Occipital lobe (tissue), 2 donors: ENCODE data around the gene MAP7. TPM values are rescaled to one million over a fixed set of nuclear protein-coding genes. Genes with fewer than 3 reads are reported as not detected.

ENCODE experiments used
- DNase-seq: peaks from one replicate; lab custom pipeline; 2025; lab: John Stamatoyannopoulos, UW
- total RNA-seq: library from RNA; depleted of rRNA; stranded (reverse); fragments of >200 nt; gene quantifications from one replicate; pipeline ENCODE4 v1.2.3, GENCODE V29; 2014

The MAP7 gene
- total RNA-seq, 1 donor from 2014 or later = 6.1 TPM

- DNase-seq = no peak
These were observed 18.2 kb downstream of the MAP7 start for GRCh38 chr6:136532030-136532429.

- no peak for DNase-seq
These were observed 20.5 kb downstream of the MAP7 start for GRCh38 chr6:136529710-136530109.

- DNase-seq = no peak
These were observed 21.7 kb downstream of the MAP7 start for GRCh38 chr6:136528477-136528876.

GRCh38 chr6:136527831-136528230 lies 22.4 kb downstream of the MAP7 start:
- no peak for DNase-seq

GRCh38 chr6:136526937-136527336 lies 23.3 kb downstream of the MAP7 start:
- peak; percentile 58 for DNase-seq

- peak; percentile 81 for DNase-seq
These were observed 23.9 kb downstream of the MAP7 start for GRCh38 chr6:136526196-136526930.

- DNase-seq = peak; percentile 52
These were observed 24.5 kb downstream of the MAP7 start for GRCh38 chr6:136525586-136526195.

GRCh38 chr6:136524936-136525413 lies 25.2 kb downstream of the MAP7 start:
- DNase-seq = no peak

- no peak for DNase-seq
These were observed 25.8 kb downstream of the MAP7 start for GRCh38 chr6:136524339-136524935.

- DNase-seq = no peak
These were observed 27.0 kb downstream of the MAP7 start for GRCh38 chr6:136523196-136523595.

- DNase-seq = no peak
These were observed 27.6 kb downstream of the MAP7 start for GRCh38 chr6:136522636-136523035.

- DNase-seq = no peak
These were observed 28.3 kb downstream of the MAP7 start for GRCh38 chr6:136521911-136522310.

GRCh38 chr6:136521427-136521826 lies 28.8 kb downstream of the MAP7 start:
- no peak for DNase-seq

- DNase-seq = no peak
These were observed 29.7 kb downstream of the MAP7 start for GRCh38 chr6:136520517-136520916.

GRCh38 chr6:136517582-136517981 lies 32.6 kb downstream of the MAP7 start:
- DNase-seq = no peak

GRCh38 chr6:136517002-136517401 lies 33.2 kb downstream of the MAP7 start:
- DNase-seq = no peak

- no peak for DNase-seq
These were observed 35.6 kb downstream of the MAP7 start for GRCh38 chr6:136514591-136514990.

GRCh38 chr6:136511926-136512325 lies 38.3 kb downstream of the MAP7 start:
- DNase-seq = no peak

GRCh38 chr6:136511397-136511796 lies 38.8 kb downstream of the MAP7 start:
- DNase-seq = no peak

- no peak for DNase-seq
These were observed 39.4 kb downstream of the MAP7 start for GRCh38 chr6:136510782-136511181.

GRCh38 chr6:136510299-136510698 lies 39.9 kb downstream of the MAP7 start:
- DNase-seq = no peak

GRCh38 chr6:136508725-136509392 lies 41.4 kb downstream of the MAP7 start:
- DNase-seq = no peak
